ENCODE data around the gene POMC.
"Not testable (repeated sequence)": the region's sequence is repeated elsewhere in the genome, so short reads cannot be mapped to it uniquely, and the experiment has no call there.

Gene POMC

DNA sequence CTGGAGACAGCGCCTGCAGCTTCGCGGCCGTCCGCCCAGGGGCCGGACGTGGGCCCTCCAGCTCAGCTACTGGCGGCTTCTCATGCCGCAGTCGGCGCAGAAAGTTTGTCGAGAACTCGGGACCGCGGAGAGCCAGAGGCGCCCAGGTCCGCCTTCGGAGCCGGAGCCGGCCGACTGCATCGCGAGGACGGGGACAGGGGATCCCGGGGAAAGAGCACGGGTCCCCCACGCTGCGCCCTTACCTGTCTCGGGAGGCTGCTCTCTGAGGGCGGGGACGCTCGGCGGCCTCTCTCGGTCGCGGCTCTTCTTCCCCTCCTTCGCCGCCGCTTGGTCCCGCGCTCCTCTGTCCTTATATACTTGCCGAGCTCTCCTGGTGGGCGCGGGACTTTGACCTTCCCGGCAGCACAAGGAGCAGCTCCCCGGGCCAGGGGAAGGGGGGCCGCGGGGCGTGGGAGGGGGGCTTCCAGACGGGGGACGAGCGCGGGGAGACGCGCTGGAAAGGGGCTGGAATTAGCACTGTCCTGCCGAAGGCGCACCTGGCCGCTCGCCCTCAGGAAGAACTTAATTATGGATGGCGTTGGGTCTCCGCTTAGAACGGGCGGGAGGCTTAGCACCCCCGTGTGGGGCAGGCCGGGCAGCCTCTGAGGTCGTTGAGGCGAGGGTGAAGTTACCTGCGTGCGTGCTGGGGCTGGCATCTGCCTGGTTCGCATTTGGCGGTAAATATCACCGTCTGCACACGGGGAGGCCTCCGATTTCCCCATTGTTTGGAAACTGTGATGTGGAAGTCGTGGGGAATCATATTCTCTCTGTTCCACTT is at the start of gene POMC:
TSS of gene POMC (minus strand) at position 325 of the 817 bp plus-strand sequence. CDS start 3,808 bp downstream, outside the sequence.
- in situ Hi-C loops (cut with HindIII; ENCODE audit: low sequenced_read_pairs) = no loop called here

DNA sequence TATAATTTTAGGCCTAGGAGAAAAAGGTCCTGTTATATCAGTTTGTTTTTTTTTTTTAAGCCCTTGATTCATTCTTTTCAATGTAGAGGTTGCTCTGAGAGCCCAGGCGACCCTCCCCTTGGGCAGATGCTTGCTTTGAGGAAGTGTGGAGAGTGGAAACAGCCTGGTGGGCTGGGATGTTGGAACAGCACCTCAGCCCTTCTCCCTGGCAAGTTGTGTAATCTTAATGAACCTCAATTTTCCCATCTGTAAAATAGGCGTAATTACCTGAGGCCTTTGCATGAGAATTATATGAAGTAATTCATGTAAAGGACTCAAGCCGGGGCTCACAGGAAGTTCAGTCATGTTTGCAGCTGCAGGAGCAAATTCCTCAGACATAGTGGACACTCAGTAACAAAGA is 49.7 kb upstream of the POMC start:
- in situ Hi-C loops (cut with HindIII; ENCODE audit: low sequenced_read_pairs) = no loop called here

DNA sequence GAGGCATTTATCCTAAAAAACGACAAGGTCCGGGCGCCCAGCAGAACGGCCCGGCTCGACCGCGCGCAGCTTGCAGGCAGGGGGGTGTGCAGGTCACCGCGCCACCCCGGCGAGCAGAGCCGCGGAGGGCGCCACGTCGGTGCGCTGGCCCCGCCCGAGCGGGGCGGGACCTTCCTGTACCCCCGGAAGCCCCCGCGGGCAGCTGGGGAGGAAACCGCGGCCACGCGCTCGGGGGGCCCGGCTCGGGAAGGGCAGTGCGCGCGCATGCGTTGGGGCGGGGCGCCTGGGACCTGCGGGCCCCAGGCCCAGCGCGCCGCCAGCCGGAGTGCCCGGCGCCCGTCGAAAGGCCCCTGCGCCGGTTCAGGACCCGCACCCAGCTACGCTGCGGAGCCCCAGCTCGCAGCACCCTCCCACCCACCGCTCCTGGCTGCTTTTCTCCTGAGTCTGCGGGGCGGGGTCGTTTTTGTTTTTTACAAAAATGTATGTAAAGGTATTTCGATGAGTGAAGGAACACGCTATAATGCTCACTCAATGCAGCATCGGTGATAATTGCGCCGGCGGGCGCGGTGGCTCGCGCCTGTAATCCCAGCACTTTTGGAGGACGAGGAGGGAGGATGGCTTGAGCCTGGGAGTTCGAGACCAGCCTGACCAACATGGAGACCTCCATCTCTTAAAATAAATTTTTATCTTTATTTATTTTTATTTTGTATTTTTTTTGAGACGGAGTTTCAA is 47.7 kb upstream of the POMC start:
- in situ Hi-C loops (cut with HindIII; ENCODE audit: low sequenced_read_pairs) = no loop called here

DNA sequence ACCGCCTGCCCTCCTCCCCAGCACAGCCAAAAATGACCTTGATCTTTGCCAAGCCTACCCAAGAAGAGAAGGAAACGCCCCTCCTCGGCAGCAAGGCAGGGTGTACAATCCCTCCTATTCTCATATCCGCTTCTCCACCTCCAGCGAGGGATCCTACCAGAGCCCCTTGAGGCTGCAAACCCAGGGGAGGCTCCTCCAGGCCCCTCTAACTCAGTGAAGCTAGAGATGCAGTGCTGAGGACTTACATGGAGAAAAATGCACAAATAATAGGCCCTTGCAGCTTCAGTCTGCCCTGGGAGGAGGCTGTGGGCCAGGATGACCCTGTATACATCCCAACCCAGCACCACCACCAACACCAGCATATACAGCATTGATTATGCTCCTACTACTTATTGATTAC is 46.9 kb upstream of the POMC start:
- in situ Hi-C loops (cut with HindIII; ENCODE audit: low sequenced_read_pairs) = no loop called here

DNA sequence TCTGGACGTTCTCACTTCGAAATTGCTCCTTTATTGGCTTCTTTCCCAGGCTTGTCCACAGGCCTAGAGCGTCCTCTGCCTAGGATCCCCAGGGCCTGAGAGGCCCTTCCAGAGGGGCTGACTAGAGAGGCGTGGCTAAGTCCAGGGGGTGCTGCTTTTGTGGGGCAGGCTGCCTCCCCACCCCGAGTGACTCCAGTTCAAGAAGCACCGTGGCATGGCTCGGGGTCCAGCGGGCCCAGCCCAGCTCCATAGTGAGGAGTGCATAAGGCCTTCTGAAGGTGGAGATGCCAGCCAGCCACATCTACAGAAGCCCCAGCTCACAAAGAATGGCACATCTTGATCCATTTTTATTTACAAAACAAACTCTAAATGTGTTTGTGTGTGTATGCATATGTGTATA is 44.8 kb upstream of the POMC start:
- in situ Hi-C loops (cut with HindIII; ENCODE audit: low sequenced_read_pairs) = no loop called here

DNA sequence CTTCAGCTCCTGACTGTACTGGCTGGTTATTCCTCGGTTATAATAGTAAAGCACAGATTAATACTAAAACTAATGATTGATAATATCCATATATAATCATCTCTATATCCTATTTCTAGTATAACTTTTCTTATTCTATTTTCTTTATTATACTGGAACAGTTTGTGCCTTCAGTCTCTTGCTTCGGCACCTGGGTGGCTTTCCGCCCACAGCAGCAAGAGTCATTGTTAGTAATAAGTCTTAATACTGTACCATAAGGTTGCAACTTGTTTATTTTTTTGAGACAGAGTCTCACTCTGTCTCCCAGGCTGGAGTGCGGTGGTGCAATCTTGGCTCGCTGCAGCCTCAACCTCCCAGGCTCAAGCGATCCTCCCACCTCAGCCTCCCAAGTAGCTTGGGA is 42.5 kb upstream of the POMC start:
- in situ Hi-C loops (cut with HindIII; ENCODE audit: low sequenced_read_pairs) = not testable (repeated sequence)

DNA sequence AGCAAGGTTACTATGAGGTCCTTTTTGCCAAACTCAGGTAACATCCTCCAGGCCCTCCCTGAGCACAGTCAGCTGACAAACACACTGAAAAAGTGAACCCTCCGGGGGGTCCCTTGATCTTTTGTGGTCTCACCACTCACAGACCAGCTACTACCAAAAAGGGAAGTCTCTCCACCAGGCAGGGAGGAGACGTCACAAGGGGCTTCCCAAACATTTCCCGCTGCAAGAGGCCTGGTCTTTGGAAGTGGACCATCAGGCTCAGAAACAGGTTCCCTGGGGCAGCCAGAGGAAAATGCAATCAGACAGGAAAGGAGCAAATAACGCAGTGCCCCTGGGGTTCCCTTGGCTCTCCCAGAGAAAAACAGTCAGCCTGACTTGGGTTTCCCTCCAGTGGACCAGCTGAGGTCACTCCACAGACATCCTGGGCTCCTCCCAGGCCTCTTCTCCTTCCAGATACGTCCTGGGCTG is 38.7 kb upstream of the POMC start:
- in situ Hi-C loops (cut with HindIII; ENCODE audit: low sequenced_read_pairs) = no loop called here

DNA sequence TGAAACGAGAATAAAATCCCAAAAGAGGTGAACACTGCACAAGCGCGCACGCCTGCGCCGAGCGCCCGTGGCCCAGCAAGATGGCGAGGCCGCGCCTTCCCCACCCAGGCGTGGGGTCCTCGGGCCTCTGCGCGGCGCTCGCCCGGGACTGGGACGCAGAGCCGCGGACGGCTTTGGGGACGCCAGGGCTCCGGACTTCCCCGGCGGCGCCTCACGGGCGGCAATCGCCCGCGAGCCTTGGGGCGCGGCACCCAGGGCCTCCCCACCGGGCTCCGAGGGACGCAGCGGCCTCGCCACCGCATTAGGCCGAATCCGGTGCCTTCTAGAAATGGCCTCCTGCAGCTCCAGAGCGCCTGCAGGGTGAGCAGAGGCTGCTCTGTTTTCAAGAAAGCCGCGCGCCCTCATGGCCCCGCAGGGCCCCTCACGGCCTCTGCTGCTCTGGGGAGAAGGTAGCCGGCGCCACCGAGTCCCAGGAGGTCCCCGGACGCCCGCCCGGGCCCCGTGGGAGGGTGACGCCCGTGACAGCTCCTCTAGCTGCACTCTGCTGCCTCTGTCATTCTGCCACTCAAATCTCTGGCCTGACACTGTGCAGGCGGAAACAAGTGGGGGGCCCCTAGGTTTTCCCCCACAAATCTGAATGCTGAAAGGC is 35.9 kb upstream of the POMC start:
- in situ Hi-C loops (cut with HindIII; ENCODE audit: low sequenced_read_pairs) = no loop called here

DNA sequence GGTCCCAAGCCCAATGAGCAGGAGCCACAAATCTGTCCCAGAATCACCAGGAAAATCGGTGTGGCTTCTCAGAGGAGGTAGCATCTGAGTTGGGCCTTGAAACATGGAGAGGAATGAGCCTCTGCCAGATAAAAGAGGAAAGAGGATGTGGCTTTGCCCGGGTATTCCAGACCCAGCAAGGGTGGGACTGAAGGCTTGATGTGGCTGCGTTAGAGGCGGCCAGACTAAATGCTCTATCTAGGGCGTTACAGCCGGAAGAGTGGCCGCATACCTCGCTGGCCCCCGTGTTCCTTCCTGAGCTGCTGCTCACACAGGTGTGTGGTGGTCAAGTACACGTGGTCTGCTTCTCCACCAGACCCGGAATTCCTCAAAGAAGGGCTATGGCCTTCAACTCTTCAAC is 33.9 kb upstream of the POMC start:
- in situ Hi-C loops (cut with HindIII; ENCODE audit: low sequenced_read_pairs) = no loop called here

DNA sequence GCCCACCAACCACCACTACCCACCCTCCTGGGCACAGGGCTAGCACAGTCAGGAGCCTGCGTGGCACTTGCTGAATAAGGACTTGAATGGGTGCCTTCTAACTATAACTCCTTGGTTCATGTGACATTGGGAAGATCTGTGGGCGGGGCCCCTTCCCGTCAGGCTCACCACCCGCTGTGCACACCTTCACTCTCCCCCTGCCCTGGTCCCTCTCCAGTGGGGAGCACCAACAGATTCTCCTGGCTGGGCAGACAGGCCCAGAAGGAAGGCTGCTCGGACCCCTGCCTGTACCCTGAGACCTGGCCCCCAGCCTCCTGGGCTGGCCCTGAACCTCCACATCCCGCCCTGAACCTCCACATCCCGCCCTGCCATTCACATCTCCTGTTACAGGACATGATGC is 33.4 kb upstream of the POMC start:
- in situ Hi-C loops (cut with HindIII; ENCODE audit: low sequenced_read_pairs) = no loop called here

DNA sequence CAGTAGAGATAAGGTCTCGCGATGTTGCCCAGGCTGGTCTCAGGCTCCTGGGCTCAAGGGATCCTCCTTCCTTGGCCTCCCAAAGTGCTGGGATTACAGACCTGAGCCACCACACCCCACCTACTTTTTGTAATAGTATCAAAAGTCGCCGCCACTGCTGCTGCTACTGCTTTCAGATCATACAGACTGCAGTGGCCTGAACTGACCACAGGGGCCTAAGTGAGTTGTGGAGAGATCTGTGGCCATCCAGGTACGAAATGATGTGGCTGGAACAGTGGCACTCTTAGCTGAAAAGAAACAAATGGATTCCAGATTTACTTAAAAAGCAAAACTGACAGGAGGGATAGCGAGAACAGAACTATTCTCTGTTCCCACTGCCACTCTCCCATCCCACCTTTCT is 32.9 kb upstream of the POMC start:
- in situ Hi-C loops (cut with HindIII; ENCODE audit: low sequenced_read_pairs) = no loop called here

DNA sequence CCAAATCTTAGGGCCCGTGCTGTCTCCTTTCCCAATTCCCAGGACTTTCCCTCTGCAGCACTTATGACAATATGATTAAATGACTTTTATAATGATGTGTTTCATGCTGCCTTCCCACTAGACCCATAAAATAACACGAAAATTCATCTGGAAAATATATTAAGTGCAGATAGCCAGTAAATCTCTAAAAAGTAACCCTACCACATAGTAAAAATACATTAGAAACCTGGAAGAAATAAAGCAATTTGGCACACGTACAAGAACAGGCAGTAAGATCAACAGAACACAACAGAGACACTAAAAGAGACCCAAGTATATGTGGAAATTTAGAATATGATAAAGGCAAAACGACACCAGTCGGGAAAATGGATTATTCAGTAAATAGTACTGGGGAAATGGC is 30.2 kb upstream of the POMC start:
- in situ Hi-C loops (cut with HindIII; ENCODE audit: low sequenced_read_pairs) = no loop called here

DNA sequence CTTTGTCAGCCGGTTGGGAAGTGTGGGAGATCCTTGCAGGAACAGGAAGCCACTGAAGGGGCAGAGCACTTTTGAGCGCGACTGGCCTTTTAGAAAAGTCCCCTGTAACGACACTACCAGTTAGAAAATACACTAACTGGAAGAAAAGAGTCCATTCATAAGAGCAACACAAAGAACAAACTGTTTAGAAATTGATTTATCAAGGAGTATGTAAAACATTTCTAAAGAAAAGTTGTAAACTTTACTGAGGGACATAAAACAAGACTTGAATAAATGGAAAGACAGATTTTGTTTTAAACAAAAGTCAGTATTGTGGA is 29.8 kb upstream of the POMC start:
- in situ Hi-C loops (cut with HindIII; ENCODE audit: low sequenced_read_pairs) = no loop called here

DNA sequence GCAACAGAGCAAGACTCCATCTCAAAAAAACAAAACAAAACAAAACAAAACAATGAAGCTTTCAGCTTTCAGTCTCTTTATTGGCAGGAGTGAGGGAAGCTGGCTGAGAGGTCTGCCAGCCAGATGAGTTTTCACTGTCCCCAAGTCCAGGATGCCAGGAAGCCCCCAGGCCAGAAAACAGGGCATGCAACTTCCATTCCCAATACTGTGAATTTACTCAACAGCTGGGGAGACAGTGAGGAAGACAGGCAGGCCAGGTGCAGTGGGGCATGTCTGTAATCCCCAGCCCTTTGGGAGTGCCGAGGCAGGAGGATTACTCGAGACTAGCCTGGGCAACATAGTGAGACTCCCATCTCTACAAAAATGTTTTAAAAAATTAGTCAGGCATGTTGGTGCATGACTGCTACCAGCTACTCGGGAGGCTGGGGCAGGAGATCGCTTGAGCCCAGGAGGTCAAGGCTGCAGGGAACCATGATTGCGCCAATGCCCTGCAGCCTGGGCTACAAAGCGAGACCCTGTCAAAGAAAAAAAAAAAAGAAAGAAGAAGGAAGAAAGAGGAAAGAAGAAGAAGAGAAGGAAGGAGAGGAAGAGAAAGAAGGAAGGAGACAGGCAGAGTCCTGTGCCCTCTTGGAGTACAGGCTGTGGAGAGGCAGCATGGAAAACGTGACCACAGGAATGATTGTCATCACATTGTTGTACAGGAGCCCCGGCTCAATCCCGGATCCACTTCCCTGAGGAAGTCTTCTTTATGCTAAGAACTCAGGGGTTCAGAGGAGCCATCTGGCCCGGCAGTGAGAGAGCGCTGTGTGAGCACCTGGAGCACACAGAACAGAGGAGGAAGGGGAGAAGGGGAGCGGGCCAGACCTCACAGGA is 29.2 kb upstream of the POMC start:
- in situ Hi-C loops (cut with HindIII; ENCODE audit: low sequenced_read_pairs) = no loop called here

DNA sequence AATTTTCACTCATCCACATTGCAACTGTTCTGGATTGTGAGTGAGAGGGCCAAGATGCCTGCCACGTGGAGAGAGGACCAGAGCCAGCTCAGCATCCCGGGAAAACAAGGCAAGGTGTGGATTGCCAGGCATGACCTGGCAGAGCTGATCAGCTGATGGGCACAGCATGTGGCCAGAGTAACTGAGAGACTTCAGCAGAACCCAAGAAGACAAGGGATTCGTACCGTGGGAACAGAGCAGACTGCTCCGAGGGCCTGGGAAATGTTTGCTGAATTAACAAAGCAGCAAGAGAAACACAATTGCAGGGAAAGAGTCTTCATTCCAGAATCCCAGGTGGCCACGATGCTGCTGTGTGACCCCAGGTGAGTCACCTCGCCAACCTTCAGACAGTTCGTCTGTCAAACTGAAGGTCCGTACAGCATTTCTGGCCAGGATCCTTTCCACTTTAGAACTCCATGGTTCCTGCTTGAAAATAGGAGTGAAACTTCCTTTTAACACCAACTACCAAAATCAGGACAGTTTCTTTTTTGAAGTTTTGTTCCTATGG is 26.3 kb upstream of the POMC start:
- in situ Hi-C loops (cut with HindIII; ENCODE audit: low sequenced_read_pairs) = no loop called here

DNA sequence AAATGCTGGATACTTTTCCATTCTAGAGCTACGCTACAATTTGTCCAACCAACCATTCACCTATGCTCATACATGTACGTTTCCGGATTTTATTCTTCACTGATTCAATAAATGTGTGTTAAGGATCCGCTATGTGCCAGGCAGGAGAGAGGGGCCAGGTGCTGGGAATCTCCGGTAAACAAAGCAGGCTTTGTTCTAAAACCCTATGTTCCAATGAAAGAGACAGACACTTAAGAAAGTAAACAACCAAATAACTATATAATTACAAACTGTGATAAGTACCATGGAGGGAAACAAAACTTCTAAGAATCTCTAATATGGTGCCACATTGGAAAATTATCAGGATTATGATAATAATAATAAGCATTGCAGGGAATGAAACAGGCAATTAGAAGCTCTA is 22.2 kb upstream of the POMC start:
- in situ Hi-C loops (cut with HindIII; ENCODE audit: low sequenced_read_pairs) = no loop called here

DNA sequence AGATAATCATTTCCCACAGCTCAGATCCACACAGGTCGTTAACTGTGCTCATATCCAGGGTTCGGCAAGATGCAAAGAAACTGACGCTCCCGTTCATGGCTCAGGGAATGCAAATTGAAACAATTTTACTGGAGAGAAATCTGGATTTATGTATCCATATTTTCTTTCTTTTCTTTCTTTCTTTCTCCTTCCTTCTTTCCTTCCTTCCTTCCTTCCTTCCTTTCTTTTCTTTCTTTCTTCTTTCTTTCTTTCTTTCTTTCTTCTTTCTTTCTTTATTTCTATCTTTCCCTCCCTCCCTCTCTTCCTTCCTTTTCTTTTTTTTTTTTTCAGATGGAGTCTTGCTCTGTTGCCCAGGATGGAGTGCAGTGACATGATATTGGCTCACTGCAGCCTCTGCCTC is 20.0 kb upstream of the POMC start:
- in situ Hi-C loops (cut with HindIII; ENCODE audit: low sequenced_read_pairs) = no loop called here

DNA sequence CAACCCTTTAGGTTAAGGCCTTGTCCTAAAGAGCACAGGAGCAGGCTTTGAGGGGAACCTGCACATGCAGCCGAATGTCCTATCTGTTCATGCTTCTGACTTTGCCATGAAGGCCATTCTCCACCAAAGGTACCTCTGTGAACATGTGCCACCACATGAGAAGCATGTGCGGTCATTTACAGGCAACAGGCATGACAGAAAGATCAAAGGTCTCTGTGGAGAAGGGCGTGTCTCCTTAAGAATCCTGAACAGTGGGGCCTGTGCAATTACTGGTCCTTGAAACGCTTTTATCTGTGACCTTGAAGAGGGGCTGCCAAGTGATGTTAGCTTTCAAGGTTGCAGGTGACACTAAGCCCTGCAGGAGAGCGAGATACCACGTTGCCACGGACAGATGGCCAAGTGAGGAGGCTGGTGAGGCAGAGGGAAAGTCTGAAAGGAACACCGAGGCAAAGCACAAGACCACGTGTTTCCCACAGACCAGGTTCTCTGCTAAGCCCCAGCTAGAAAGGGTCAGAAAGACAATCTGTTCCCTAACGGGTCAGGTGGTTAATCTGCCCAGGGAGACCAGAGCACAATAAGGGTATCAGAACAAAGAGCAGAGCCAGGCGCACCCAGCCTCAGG is 19.5 kb upstream of the POMC start:
- in situ Hi-C loops (cut with HindIII; ENCODE audit: low sequenced_read_pairs) = no loop called here

DNA sequence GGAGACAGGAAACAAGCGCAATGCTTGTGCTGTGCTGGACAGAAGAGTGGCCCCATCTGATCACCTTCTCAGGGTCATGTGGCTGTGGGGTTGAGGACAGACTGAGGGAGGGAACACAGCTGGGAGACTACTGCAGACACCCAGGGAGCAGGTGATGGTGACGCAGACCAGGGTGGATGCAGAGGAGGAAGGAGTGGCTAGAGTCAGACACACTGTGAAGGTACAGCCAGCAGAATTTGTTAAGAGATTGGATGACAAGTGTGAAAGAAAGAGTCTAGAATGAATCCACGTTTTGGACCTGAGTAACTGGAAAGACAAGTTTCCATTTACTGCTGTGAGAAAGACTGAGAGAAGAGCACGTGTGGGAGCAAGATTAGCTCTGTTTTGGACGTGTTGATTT is 15.9 kb upstream of the POMC start:
- in situ Hi-C loops (cut with HindIII; ENCODE audit: low sequenced_read_pairs) = no loop called here

DNA sequence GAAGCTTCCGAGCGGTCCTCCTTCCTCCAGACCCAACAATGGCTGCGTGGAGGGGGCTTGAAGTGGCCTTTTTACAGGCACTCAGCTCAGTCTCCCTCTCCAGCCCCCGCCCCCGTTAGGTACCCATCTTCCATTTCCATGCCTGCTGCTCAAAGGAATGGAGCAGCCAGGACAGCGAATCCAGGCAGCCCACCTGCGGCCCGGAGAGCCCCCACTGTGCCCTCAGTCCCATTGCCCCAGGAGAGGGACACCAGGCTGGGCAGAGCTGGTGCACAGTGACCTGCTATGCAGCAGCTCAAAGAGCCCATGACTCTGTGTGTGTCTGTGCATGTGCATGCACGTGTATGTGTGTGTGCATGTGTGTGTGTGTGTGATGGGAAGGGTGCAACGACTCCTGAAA is 10.6 kb upstream of the POMC start:
- in situ Hi-C loops (cut with HindIII; ENCODE audit: low sequenced_read_pairs) = no loop called here
